ENCODE results near the gene SLAIN2.

DNA sequence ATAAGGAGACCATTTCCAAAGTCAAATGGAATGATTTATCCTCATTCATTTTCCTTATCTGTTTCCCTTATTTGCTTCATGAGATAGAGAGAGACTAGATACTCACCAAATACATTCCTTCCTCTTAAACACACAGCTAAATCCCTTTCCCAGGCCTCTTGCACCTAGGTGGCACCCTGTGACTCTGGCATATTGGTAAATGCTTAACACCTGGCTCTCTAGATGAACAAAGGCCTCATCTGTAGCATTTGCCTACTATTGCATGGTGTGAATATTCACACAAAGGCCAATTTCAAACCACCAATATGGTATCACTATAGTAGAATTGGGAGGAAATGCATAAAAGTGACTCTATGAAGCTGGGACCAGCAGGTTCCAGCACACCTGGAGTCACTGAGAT lies 119.7 kb downstream of the SLAIN2 start:
- TF ChIP-seq CTCF (IDR thresholded peaks at IDR 0.05; ENCODE audit: low read depth, low read length, poor library complexity, severe bottlenecking) (no peak), EZH2phosphoT487 (IDR thresholded peaks at IDR 0.05; ENCODE audit: borderline replicate concordance, low read length) (no peak)
